Stimulated activated CD8-positive, alpha-beta memory T cell treated with anti-CD3 and anti-CD28 coated beads, Interleukin-2, amount 100 ng/mL, for 1 hour (primary cell): Measurements from ENCODE around the gene SLC26A11.
A peak's percentile ranks its signal among the peaks of the same experiment; 100 is the strongest.

ENCODE experiments used
- DNase-seq, 2 donors: peaks; one replicate each; pipeline ENCODE4 v3.0.0-alpha.2; 2020; ENCODE audit warnings: low read depth in 2 of 2

The SLC26A11 gene

DNA sequence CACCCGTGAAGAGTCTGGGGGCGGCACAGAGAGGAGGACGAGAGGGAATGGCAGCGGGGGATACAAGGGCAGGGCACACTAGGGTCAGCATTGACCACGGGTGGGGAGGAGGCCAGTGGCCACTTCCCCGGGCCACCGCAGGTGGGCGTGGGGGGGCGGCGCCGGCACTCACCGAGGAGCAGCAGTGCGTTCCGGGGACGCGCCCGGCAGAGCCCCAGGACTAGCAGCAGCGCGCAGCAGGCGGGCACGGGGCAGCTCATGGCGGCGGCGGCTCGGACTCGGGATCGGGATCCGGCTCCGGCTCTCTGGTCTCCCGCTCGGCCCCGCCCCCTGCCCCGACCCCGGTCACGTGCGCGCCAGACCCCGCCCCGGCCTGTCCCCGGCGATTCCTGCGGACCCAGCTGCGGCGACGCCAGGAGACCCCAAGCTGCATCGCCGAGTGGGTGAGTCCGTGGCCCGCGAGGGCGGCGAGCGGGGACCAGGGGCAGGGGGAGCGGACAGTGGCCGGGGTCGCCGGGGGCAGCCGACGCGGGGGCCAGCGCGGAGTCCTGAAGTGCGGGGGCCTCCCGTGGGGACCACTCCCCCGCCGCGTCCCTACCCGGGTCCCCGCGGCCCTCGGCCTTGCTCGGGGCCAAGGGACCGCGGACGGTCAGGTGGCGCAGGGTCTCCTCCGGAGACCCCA lies at the start of gene SLC26A11, which contains the start of gene SGSH:
Gene SLC26A11 (plus strand): TSS at position 374 of the 682 bp plus-strand sequence. CDS start 1,134 bp downstream, outside the sequence.
Gene SGSH (minus strand): TSS at position 280 of the 682 bp plus-strand sequence. CDS start 20 bp downstream, at position 260.
- peak; percentile 11 to 32 for DNase-seq

- DNase-seq, result no peak
These were observed 48.5 kb upstream of the SLC26A11 start for GRCh38 chr17:80171681-80172080.

GRCh38 chr17:80173126-80173525 lies 47.1 kb upstream of the SLC26A11 start:
- no peak for DNase-seq

GRCh38 chr17:80173916-80174315 lies 46.3 kb upstream of the SLC26A11 start:
- no peak for DNase-seq

GRCh38 chr17:80176757-80177156 lies 43.5 kb upstream of the SLC26A11 start:
- no peak for DNase-seq

DNA sequence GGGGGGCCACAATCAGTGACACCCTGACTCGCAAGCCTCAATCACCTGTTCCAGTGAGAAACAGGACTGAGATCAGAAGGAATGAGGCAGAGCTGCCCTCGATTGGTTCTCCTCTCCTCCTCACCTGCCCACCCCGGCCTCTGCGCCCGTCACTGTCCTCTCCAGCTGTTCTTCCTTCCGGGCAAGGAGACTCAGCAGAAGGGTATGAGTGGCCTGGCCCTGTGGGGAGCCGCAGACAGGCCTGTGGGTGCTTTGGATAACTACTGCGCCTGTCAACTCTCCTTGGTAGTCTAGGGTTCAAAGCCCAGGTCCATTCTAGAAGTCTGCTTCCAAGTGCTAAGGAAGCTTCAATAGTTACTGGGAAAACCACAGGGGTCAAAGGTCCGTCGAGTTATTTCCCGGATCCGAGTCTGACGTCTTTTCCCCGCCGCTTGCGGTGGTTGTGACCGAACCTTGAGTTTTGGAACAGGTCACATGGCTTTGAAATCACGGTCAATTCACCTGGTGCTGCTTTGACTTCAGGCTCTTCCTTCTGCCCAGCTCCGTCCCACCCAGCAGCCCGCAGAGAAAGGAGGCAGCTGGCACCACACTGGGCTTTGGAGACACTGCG lies 42.1 kb upstream of the SLC26A11 start:
- no peak for DNase-seq

DNA sequence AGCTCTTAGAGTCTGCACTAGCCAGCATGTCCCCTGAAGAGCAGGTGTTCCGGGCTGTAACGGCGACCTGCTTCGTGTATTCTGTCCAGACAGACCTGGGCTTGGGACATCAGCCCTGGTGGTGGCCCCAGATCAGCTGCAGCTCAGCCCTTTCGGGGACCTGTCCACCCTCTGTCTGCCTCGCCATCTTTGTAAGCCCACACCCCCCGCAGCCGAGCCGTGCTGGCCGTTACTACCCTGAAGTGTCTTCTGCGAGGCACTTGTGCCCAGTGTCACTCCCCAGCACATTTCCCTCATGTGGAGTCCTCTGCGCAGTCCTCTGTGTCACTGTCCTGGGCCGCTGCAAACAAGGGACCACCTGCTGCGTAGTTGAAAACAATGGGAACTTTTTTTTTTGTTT lies 40.0 kb upstream of the SLC26A11 start:
- no peak for DNase-seq

DNA sequence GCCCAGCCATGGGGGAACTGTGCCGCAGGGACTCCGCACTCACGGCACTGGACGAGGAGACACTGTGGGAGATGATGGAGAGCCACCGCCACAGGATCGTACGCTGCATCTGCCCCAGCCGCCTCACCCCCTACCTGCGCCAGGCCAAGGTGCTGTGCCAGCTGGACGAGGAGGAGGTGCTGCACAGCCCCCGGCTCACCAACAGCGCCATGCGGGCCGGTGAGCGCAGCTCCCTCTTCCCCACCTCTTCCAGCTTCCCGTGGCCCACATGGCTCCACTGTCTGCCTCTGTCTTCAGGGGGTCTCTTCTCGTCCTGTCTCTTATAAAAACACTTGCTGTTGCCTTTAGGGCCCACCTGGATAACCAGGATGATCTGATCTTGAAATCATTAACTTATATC lies 38.8 kb upstream of the SLC26A11 start:
- DNase-seq, result no peak

DNA sequence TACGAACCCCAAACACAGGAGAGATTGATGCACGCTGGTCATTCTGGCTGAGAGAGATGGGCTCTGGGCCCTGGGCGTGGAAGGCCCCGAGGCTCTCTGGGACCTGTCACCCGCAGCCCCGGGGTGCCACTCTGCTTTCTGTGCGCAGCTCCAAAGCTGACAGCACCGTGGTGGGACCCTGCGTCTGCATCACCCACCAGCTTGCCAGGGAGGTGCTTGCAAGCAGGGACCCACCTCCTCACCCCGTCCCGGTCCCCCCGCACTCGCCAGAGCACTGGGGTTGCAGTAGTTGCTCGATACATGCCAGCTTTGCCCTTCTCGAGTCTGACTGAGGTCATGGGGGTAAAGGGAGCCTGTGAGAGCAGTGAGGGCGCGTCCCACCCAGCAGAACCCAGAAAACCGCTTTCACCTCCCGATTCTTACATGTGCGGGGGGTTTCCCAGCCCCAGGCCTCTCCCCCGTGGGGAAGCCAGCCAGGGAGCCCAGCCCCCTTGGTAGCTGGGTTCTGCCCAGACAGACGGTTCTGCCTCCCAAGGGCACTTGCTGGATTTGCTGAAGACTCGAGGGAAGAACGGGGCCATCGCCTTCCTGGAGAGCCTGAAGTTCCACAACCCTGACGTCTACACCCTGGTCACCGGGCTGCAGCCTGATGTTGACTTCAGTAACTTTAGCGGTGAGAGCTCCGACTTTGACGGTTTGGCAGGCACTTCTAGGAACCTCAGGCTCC lies 37.9 kb upstream of the SLC26A11 start:
- DNase-seq, result no peak

- DNase-seq, result no peak
These were observed 37.4 kb upstream of the SLC26A11 start for GRCh38 chr17:80182845-80183223.

GRCh38 chr17:80183581-80184422 lies 36.4 kb upstream of the SLC26A11 start:
- no peak for DNase-seq

- no peak for DNase-seq
These were observed 35.9 kb upstream of the SLC26A11 start for GRCh38 chr17:80184423-80184714.

- no peak for DNase-seq
These were observed 34.3 kb upstream of the SLC26A11 start for GRCh38 chr17:80185968-80186367.

DNA sequence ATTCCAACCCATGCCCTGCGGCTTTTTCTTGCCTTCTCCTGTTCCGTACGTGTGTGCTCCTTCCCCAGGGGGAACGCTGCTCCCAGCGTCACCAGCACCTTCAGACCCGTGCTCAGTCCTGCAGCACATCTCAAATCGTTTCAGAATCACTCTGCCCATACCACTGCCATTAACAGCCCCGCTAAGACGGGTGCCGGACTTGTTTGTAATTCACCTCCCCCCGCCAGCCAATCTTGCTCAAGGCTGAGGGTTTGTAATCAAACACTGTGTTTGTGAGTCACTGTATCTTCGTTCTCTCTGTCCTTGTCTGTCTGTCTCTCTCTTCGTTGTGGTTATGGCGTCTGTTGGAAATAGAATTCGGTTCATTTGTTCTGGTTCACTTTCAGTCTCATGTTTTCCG lies 33.1 kb upstream of the SLC26A11 start:
- no peak for DNase-seq

- DNase-seq, result no peak
These were observed 32.7 kb upstream of the SLC26A11 start for GRCh38 chr17:80187515-80187941.

- DNase-seq, result no peak
These were observed 30.6 kb upstream of the SLC26A11 start for GRCh38 chr17:80189611-80190010.

- no peak for DNase-seq
These were observed 29.5 kb upstream of the SLC26A11 start for GRCh38 chr17:80190716-80191115.

GRCh38 chr17:80191192-80191591 lies 29.0 kb upstream of the SLC26A11 start:
- no peak for DNase-seq

DNA sequence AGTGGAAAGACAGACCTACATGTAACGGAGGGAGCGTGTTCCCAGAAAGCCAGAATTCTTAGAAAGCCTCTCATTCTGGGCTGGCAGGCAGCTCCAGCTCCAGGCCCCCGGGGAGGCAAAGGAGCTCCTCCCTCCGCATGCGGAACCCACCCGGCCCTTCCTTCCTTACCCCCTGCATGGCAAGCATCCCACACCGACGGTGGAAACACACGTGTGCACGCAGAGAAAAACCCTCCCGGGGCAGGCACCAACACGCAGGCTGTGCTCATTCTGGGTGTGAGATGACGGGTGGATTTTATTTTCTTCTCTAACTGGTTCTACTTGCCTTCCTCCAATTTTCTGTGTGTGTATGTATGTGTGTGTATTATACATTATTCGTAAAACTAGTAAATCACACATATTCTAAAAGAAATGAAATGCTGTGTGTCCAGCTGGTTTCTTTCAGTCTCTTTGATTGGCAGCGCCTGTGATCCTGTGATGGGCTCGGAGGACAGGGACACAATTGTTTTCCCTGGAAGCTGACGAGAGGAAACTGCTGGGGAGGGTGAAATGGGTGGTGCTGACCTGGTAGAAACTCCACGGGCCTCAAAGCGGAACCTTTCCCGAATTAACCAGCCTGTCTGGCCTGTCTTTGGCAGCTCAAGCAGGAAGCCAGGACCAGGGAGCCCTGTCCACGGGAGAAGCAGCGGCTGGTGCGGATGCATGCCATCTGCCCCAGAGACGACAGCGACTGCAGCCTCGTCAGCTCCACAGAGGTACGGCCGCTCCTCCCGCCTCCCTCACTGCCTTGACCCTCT lies 28.2 kb upstream of the SLC26A11 start:
- DNase-seq, result no peak

DNA sequence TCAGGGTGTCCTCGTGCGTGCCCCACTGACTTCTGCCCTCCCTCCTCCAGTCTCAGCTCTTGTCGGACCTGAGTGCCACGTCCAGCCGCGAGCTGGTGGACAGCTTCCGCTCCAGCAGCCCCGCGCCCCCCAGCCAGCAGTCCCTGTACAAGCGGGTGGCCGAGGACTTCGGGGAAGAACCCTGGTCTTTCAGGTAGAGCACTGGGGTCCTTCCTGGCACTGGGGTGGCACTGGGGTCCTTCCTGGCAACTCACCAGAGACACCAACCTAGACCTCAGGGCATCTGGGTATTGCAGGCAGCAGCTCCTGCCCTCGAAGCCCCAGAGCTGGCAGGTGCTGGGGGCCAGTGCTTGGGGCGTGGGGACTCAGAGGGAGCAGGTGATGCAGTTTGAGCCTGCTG lies 25.1 kb upstream of the SLC26A11 start:
- DNase-seq, result no peak
